ENCODE results near the gene USP24.

Gene USP24, protein sequence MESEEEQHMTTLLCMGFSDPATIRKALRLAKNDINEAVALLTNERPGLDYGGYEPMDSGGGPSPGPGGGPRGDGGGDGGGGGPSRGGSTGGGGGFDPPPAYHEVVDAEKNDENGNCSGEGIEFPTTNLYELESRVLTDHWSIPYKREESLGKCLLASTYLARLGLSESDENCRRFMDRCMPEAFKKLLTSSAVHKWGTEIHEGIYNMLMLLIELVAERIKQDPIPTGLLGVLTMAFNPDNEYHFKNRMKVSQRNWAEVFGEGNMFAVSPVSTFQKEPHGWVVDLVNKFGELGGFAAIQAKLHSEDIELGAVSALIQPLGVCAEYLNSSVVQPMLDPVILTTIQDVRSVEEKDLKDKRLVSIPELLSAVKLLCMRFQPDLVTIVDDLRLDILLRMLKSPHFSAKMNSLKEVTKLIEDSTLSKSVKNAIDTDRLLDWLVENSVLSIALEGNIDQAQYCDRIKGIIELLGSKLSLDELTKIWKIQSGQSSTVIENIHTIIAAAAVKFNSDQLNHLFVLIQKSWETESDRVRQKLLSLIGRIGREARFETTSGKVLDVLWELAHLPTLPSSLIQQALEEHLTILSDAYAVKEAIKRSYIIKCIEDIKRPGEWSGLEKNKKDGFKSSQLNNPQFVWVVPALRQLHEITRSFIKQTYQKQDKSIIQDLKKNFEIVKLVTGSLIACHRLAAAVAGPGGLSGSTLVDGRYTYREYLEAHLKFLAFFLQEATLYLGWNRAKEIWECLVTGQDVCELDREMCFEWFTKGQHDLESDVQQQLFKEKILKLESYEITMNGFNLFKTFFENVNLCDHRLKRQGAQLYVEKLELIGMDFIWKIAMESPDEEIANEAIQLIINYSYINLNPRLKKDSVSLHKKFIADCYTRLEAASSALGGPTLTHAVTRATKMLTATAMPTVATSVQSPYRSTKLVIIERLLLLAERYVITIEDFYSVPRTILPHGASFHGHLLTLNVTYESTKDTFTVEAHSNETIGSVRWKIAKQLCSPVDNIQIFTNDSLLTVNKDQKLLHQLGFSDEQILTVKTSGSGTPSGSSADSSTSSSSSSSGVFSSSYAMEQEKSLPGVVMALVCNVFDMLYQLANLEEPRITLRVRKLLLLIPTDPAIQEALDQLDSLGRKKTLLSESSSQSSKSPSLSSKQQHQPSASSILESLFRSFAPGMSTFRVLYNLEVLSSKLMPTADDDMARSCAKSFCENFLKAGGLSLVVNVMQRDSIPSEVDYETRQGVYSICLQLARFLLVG (N-terminal part only)

DNA sequence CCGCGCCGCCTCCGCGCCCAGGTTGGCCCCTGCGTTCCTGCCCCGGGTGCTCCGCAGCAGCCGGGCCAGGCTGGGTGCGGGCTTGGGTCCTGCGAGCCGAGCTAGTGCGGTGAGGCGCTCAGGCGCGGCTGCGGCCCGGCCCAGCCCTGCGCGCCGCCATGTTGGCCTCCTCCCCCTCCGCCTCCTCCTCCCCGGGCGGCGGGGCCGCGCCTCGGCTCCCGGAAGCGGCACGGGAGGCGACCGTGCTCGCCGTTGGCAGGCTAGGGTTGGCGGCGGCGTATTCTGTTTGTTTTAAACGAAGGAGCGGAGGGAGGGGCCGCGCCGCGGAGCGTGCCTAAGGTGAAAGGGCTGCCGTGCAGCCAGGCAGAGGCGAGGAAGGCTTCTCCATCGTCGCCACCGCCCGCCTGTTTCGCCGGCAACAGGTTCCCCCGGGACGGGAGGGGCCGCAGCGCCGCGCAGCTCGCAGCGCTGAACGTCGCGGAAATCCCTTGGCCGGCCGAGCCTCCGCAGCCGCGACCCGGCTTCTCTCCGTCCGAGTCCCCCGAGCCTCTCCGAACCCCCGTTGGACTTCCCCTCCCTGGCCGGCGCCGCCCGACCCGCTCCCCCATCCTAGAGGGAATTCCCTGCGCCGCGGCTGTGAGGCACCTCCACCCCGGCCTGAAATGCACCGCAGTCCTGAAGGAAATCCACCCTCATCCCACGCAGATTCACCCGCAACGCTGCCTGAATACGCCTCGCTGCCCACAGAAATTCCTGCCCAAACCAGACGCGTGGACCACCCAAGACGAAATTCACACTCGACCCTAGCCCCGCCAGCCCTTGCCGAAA lies at the start of gene USP24:
TSS of gene USP24 (minus strand) at position 171 of the 828 bp plus-strand sequence. CDS start 251 bp downstream, outside the sequence.
- peak; percentile 40 for DNase-seq

DNA sequence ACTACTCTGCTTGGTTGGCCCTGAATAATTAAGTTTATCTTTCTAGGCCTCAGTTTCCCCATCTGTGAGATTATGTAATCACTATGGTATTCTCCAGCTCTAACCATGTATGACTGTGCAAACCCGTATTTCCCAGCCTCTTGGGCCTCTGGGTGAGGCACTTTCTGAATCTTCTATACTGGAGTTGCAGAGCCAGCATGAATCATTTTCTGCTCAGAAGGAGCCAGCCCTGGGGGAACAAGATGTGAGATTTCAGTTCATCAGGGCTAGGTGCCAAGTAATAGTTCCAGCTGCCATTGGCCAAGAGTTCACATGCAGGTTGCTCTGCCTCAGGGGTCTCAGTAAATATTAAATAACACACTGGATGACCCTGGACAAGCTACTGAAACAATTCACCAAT lies 47.7 kb upstream of the USP24 start:
- DNase-seq, result no peak

DNA sequence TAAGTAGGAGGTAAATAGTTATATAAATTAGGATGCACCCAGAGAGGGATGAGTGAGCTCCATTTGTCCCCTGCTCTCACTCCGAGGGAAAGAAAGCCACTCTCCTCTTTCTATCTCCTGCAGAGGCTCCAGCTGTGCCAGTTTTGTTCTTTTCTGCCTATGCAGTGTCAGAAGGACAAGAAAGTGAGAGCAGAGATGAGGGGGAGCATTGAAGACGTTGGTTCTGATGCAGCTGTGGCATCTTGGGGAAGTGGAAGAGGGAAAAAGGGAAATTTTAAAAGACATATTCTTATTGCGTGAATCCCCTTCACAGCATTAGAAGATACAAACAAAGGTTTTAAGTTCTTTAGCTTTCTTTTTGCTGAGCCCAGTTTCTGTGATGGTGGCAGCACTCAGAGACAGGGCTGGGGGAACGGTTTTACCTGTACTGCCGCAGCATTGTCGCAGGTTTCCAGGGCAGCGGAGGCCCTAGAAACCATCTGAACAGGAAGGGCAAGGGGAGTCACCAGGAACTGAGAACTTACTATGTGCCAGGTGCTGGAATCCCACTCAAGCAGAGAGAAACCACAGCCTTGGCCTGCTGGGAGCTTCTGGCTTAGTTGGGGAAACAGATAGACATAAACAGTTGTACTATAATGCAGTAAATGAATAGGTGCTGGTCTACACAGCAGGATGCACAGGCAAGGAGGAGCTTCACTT lies 44.9 kb upstream of the USP24 start:
- no peak for DNase-seq

DNA sequence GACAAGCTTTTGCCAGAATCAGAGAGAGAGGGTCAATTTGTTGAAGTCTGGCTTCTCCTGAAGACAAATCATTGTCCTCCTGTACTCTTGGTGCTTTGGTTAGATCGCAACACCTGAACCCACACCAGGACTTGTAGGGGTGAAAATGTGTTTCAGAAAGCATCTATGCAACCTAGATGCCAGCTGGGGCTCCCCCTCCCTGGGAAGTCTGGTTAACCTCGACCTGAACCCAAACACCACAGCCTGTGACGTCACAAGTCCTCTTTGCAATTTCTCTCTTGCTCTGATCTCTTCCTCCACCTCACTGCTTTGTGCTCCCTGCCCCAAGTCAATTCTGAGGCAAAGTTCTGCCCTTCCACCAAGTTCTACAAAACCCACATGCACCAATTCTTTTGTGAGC lies 42.8 kb upstream of the USP24 start:
- DNase-seq, result no peak

DNA sequence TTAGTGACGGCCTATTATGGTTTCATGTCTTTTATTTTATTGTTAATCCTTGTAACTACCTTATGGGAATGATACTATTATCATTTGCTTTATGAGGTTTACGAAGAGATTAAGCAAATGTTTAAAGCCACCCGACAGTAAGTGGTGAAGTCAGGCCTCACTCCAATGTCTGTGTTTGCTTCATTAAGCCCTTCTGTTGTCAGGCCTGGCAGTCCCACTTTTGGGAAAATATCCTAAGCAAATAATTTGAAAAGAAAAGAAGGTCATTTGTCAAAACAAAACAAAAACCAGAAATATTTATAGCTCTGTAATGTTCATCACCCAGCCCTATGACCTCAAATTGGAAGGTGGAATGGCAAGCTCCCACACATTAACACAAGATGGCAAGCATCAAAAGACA lies 40.7 kb upstream of the USP24 start:
- DNase-seq, result no peak

DNA sequence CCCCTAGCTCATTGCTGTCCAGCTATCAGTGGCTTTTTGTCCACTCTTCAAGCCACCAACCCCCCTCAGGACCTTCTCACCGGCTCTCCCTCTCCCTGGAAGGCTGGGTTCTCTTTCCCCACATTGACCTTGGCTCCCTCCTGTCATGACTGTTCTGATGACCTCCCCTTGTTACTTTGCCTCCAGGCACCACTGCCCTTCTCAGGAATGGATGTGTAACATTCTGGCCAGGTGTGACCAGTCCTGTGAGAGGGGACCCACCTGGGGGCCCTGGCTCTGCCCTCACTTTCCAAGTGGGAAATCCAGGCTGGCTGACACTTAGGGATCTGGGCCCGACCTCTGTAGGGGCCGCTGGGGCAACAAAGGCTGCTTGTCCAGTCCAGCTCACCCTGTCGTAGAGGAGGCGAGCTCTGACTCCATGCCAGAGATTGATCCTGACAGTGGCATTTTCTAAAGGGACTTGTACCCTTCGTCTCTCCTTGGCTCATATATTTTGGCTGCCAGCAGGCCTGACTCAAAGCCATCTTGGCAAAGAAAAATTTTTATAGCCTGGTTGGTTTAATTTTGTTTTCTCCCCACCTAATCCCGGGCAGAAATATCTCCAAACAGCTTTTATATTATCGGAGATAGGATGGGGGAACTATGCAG lies 37.9 kb upstream of the USP24 start:
- DNase-seq, result no peak

DNA sequence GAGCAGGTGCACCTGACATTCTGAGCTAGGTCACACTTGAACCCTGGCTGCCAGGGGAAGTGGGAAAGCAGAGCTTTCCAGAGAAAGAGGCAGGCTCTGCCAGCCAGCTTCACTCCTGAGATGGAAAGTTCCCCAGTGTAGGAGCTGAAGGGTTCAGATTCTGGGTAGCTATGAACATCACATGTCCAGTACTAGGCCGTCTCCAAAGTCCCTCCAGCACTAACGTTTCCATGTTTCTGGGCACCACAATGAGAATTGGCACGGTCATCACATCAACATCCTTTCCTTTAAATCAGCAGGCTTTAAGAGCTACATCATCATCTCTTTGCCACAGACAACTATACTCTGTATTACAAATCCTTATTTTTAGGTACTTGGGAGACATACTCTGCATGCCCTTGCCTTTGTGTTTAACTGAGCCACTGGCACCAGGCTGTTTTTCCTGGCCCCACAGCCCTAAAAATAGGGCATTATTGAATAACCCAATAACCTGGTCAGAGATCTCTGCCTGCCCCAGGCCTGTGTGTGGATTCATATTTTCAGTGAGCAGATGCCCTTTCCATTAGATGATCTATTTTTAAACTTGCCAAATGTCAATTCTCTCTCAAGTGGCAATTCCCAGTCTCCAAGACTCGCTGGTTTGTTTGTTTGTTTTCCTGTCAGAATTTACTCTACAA lies 35.4 kb upstream of the USP24 start:
- DNase-seq, result no peak

DNA sequence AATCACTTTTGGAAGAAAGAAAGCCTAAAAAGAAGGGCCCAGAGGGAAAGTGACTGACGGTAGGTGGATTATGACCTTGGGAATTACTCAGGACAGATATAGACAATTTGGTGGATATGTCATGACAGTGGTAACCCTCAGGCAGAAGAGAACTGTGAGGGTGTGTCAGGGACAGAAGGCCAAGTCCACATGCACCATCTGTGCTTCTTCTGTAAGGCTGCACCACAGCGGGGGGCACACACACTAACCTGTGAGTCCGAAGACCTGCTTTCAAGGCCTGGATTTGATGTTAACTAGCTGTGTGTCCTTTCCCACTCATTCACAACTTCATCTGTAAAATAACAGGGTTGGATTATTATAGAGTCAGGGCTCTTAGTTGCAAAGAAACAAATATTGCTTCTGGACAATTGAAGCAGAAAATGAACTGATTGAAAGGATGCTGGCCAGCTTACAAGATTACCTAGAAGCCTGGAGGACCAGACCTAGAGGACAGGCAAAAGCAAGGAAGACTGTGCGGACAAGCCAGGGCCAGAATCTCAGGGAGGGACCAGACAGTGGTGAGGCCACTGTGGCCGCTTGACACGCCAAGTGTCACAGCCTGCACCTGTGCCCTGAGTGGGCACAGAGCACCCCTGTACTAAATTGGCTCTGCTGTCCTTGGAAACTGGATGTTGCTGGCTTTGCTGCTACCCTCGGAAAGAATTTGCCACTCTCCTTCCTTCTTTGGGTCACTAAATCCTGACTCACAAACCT lies 34.7 kb upstream of the USP24 start:
- no peak for DNase-seq

DNA sequence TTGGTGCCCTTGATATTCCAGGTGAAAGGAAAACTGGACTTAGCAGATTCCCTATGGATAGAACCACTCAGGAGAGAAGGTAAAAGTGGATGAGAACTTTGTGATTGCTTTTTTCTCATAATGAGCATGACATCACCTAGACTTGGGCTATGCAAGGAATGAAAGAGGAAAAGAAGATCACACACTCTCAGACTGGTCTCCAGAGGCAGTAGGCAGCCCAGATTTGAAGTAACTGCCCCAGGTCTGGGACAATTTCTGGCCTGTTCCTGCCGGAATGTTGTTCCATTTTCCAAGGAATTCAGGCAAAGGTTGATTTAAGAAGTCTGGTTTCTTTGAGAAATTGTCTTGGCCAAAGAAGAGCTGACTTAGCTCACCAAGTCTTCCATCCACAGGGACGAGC lies 31.7 kb upstream of the USP24 start:
- DNase-seq, result no peak

DNA sequence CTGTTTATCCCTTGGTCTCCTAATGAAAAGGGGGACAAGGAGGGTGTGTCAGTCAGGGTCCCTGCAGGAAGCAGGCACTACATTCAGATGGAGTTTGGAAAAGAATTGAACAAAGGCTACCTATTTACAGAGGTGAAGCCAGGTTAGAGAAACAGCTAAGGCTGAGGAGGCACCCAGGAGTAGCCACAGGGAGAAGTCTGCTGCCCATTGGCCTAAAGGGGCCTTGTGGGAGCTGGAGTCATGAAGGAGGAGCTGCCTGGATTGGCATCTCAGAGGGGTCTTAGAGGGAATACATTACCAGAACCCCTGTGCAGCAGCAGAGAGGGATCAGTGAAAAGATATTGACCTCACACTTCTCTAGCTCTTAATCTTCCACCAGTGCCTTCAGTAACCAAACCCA lies 31.2 kb upstream of the USP24 start:
- DNase-seq, result no peak

DNA sequence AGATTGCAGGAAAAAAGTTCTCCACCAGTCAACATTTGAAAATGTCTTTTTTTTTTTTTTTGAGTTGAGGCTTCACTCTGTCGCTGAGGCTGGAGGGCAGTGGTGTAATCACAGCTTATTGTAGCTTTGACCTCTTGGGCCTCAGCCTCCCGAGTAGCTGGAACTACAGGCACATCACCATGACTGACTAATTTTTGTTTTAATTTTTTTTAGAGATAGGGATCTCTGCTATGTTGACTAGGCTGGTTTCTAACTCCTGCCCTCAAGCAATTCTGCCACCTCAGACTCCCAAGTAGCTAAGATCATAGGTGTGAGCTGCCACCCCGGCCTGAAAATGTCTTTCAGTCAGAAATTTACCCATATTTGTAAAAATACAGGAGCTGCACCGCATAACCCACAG lies 30.6 kb upstream of the USP24 start:
- DNase-seq, result no peak

DNA sequence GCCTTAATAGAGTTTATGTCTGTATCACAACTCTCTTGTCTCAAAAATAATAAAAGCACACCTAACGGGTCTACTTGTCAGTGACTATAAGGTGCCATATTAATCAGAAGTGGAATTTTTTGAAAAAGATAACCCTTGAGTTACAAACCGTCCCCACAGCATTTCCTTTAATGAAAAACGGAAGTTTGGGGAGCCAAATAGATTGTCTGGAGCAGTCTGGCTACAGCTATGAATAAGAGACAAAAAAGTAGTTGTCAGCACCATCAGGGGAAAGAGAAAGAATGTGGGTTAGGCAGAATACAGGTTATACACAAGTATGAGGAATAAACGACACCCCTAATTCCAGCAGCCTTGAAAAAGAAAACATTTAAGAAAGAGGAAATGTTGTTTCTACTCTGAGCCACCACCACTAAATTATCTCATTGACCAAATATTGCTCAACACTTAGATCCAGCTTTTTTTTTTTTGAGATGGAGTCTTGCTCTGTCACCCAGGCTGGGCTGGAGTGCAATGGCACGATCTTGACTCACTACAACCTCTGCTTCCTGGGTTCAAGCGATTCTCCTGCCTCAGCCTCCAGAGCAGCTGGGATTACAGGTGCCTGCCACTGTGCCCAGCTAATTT lies 29.4 kb upstream of the USP24 start:
- DNase-seq, result no peak

DNA sequence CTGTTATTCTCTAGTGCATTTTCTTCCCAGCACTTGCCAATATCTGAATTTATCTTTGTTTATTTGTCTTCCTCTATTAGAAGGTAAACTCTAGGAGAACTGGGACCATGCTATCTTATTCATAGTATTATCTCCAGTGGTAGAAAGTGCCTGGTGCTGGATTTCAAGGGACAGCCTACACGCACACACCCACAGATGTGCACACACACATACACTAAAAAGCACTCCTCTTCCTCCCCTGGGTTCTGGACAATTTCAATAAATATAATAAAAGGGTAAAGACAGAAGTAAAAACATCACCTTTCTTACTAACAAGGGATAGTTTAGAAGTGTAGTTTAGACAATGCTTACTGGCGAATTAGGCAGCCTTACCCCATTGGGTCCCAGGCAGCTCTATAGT lies 28.5 kb upstream of the USP24 start:
- DNase-seq, result no peak

DNA sequence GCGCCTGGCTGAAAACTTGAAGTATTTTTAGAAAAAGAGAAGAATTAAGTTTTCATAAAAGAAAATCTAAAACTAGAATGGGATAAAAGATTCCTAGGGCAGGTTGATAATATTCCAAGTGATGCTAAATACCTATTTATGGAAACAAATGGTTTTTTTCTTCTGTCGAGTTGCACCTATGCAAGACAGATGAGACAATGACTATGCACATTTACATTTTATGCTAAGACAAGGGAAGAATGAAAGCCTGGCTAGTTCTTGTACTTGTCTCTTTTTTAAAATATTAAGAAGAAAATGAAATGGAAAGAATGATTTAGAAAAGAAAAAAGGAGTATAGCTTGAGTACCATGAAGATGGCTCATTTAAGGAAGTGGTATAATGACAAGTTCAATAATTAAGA lies 24.4 kb upstream of the USP24 start:
- DNase-seq, result no peak

DNA sequence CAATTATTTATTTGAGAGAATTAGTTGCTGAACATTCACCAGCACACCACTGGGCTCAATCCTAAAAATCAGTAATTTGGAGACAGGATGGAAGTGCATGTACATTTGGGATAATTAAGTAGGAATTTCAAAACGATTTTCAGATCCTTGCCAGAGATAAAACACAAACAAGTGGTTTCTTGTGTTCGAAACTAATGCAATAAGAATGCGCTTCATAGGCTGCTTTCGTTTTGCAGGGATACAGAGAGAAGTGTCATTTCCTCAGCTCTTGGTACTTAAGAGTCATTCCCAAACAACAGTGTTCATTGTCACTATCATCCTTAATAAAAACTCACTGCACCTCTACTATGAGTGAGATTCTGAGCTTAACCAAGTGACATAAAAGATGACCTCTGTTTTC lies 20.6 kb upstream of the USP24 start:
- no peak for DNase-seq

DNA sequence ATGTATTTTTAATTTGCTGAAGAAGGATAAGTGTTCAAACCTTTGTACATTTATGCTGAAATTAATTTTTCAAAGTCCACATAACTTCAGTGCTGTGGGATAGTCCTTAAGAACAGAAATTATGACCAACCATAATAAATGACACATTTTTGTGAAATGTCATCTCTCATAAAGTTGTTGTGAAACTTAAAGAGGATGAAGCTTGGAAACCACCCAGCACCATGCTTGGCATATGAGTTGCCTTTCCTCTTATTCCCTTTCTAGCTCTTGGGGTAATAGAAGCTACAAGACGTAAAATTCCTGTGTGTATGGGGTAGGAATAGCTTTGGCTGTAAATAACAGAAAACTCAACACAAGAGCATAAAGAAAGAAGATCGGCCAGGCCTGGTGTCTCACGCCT lies 18.9 kb upstream of the USP24 start:
- DNase-seq, result no peak

DNA sequence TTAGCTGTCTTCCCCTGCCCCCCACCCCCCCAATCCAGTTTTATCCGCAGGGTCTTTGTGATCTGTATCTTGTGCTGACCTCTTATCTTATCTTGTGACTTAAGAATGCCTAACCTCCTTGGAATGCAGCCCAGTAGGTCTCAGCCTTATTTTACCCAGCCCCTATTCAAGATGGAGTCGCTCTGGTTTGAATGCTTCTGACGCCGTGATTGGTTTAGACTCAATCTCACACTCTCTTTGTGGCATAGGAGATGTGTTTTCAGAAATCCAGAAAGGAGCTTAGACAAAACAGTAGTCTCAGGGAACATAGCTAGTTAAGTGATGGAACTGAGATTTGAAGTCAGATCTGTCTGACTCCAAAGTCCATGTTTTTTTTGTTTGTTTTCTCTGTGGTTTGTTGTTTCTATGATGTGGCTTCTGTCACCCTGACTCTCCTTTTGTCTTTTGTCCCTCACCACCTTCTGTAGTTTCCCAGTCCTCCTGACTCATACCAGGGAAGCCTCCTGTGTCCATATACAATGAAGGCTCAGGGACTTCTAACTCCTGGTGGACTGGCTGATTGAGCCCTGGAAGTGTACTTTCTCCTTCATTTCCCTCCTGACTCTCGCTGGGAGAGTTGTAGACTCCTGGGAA lies 18.1 kb upstream of the USP24 start:
- no peak for DNase-seq

DNA sequence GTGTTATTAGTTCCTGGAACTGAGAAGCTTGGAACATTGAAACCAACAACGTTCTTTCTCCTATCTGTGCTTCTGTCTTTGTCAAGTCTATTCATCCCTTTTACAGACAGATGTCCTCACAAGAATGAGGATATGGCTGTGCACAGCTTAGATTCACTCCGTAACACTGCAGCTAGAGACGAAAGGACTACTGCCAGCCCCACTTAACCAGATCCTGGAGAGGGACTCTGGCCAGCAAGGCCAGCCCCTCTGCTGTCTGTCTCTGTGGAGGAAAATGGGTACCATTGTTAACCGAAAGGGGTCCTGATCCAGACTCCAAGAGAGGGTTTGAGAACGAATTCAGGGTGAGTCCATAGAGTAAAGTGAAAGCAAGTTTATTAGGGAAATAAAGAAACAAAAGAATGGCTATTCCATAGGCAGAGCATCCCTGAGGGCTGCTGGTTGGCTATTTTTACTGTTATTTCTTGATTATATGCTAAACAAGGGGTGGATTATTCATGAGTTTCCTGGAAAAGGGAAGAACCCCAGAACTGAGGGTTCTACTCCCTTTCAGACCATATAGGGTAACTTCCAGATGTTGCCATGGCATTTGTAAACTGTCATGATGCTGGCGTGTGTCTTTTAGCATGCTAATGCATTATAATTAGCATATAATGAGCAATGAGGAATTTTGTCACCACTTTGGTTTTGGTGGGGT lies 17.4 kb upstream of the USP24 start:
- no peak for DNase-seq
